ENCODE results near the gene UTP11.

The UTP11 gene

DNA sequence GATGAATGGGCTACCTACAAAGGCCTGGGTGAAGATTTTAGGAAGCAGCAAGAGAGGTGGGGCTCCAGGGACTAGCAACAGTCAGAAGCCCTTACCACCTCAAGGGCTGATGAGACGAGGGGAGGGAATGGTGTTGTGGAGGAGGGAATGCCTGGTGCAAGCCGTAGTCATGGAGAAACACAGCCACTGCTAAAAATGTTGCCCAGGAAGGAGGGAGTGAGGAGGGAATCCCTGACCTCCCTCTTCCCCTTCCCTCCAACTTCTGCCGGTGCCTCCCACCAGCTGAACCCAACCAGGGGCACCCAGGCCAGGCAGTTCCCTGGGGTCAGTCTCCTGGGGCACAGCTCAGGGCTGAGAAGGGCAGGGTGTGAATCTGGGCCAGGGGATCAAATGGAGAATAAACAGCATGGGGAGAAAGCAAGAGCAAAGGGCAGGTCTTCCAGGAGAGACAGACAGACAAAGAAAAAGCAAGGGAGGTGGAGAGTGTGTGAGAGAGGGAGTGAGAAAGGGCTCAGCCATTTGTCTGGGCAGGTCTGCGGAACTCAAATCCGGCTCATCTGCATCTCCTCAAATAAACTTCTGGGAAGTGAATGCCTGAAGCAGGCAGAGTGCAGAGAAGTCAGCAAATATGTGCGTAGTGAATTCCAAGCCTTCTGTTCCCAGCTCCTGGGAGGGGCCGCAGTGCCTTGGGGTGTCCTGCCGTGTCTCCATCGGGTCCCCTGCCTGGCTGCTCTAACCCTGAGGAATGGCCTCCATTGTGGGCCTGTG is 61.2 kb downstream of the UTP11 start:
- no peak for DNase-seq

DNA sequence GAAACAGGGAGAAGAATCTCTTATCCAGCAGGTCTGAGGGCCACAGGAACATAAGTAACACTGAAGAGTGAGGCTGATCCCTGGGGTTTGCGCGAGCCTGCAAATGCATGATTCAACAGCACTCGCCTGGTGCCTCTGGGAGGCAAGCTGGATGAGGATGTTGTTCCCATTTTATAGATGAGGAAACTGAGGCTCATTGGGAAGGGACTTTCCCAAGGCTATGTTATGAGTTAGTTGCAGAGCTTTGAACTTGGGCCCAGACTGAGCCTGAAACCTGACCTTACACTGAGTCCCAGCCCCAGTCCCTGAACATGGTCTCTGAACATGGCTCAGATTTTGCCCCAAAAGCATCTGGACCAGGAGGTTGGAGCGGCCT is 61.8 kb downstream of the UTP11 start:
- no peak for DNase-seq

Data from suppressor macrophage treated with lipopolysaccharide for 4 hours (primary cell).